NCI-H1694 (cell line): Measurements from ENCODE around the gene R3HCC1L.
"Not testable (repeated sequence)": the region's sequence is repeated elsewhere in the genome, so short reads cannot be mapped to it uniquely, and the experiment has no call there.

Experiments
- DNase-seq: peaks from one replicate; lab custom pipeline; 2025; lab: John Stamatoyannopoulos, UW

Gene R3HCC1L

DNA sequence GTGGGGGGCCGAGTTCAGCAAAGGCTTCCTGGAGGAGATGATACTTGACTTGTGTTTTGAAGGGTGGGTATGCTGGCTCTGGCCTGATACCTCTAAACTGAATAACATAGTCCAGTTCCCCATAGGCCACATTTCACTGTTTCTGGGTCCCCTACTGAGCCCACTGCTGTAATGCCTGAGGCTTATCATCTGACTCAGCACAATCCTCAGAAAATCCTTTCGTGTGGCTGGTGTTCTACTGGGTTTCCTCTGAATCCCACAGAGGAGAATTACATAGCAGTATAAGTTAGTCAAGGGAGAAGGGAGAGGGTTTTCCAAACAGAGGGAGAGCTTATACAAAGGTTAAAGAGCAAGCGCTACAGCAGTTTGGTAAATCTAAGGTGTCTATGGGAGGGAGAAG is 2.8 kb upstream of the R3HCC1L start:
- DNase-seq, result no peak

DNA sequence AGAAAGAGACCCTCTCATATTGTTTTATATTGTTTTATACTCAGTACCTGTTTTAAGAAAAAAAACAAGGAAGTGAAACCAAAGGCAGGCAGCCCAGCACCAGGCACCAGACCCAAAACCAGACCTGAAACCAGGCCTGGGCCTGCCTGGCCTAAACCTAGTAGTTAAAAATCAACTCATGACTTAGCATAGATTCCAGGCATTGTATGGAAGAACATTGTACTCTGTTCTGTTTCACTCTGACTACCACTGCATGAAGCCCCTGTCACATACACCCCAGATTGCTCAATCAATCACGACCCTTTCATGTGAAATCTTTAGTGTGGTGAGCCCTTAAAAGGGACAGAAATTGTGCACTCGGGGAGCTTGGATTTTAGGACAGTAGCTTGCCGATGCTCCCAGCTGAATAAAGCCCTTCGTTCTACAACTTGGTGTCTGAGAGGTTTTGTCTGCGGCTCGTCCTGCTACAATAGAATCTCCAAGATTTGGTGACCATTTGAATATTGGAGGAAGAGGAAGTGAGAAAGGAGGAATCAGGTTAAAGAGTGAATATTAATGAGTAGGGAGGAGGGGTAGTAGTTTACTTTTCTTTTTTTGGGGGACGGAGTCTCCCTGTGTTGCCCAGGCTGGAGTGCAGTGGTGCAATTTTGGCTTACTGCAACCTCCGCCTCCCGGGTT is 1.2 kb upstream of the R3HCC1L start:
- not testable (repeated sequence) for DNase-seq

- DNase-seq, result no peak
Measured at GRCh38 chr10:98134117-98134430, 383 bp upstream of the R3HCC1L start.

DNA sequence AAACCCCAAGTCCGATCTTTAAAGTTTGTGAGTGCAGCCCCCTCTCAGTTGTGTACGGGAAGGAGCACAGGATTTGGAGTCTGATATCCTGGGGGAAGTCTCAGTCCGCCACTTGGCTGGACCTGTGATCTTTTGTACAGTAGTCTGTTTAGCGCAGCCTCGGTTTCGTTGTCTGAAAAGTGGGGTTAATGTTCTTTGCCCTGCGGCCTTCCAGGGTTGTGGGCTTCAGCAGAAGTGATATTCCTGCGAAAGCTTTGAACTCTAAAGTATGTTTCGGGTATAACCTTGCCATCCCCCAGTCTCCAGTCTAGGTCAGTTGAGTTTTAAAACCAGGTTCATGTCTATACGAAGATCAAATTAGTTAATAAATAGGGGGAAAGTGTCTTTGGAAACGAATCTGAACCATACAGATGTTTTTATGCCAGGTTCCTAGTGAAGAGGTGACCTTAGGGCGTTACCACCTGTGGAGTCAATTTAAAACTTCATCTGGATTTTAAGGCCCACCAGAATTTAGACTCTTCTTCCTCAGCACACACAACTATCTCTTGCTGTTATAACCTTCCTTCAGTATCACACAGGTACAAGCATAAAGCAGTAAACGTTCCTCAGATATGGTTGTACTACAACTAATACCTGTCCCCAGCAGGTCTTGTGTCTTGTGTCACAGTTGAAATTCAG is 904 bp downstream of the R3HCC1L start:
- DNase-seq, result no peak

DNA sequence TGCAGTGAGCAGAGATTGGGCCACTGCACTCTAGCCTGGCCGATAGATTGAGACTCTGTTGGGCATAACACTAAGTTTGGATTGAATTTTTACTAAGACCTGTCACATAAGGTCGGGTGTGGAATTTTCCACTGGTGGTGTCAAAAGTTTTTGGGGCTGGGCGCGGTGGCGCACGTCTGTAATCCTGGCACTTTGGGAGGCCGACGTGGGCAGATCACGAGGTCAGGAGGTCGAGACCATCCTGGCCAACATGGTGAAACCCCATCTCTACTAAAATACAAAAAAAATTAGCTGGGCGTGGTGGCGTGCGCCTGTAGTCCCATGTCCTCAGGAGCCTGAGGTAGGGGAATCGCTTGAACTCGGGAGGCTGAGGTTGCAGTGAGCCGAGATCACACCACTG is 2.3 kb downstream of the R3HCC1L start:
- not testable (repeated sequence) for DNase-seq

- no peak for DNase-seq
Measured at GRCh38 chr10:98138031-98138430, 3.6 kb downstream of the R3HCC1L start.

DNA sequence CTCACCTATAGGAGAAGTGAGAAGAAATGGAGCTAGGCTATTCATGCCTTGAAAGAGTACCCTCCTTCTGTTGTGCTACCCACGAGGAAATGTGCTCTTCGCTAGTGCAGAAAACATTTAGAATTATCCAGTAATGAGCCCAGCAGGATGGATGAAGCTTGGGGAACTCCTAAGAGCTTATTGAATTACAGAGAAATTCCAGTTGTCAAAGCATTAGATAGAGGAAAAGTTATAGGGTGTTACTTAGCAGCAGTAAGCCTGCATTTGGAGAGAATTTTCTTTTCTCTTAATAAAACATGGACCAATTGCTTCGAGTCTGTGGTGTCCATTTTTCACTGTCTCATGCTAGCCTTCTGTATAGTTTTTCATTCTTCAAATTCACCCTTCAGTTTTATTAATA is 5.0 kb downstream of the R3HCC1L start:
- DNase-seq, result no peak

GRCh38 chr10:98141484-98142073 is 7.1 kb downstream of the R3HCC1L start:
- DNase-seq, result no peak

DNA sequence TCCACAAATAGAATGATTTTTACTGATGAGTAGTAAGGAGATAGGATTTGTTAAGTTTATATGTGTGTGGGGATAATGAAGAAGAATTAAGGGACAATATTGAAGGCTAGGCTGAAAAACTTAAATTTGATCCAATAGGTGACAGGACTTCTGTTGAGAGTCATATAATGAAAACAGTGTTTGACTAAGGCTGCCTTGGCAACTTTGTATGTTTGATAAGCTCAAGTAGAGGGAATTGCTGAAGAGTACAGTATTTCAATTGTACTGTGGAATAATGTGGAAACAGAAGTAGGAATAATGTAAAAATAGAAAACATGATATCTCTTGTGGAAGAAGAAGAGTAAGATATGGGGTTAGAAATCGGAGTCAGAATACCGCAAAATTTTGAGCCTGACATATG is 10.5 kb downstream of the R3HCC1L start:
- no peak for DNase-seq

GRCh38 chr10:98149858-98150257 is 15.4 kb downstream of the R3HCC1L start:
- no peak for DNase-seq

GRCh38 chr10:98150544-98150943 is 16.1 kb downstream of the R3HCC1L start:
- no peak for DNase-seq

DNA sequence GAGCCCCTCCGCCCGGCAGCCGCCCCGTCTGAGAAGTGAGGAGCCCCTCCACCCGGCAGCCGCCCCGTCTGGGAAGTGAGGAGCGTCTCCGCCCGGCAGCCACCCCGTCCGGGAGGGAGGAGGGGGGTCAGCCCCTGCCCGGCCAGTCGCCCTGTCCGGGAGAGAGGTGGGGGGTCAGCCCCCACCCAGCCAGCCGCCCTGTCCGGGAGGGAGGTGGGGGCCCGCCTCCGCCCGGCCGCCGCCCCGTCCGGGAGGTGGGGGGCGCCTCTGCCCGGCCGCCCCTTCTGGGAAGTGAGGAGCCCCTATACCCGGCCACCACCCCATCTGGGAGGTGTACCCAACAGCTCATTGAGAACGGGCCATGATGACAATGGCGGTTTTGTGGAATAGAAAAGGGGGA is 18.3 kb downstream of the R3HCC1L start:
- not testable (repeated sequence) for DNase-seq

DNA sequence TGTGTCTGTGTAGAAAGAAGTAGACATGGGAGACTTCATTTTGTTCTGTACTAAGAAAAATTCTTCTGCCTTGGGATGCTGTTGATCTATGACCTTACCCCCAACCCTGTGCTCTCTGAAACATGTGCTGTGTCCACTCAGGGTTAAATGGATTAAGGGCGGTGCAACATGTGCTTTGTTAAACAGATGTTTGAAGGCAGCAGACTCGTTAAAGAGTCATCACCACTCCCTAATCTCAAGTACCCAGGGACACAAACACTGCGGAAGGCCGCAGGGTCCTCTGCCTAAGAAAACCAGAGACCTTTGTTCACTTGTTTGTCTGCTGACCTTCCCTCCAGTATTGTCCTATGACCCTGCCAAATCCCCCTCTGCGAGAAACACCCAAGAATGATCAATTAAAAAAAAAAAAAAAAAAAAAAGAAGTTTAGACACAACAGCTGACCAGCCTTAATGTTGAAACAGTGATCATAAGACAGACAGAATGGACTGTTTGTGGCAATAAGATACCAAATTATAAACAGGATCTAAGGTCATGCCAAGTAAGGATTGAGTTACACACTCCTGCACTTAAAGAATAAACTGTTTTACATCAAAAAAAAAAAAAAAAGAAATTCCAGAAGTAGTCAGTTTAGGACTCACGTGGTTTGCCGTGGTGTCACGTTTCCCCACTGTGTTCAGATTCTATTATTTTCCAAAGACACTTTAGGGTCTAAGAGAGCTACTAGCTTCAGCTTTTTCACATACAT is 18.9 kb downstream of the R3HCC1L start:
- not testable (repeated sequence) for DNase-seq

GRCh38 chr10:98154076-98154475 is 19.6 kb downstream of the R3HCC1L start:
- DNase-seq, result no peak

DNA sequence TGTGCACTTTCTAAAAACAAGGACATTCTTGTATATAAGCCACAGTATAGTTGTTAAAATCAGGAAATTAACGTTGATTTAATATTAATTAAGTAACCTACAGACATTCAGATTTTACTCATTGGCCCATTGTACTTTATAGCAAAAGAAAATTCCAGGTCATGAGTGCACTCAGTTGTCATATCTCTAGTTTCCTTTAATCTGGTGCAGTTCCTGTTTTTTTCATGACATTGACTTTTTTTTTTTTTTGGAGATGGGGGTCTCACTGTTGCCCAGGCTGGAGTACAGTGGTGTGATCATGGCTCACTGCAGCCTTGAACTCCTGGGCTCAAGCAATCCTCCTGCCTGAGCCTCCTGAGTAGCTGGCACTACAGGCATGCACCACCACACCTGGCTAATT is 24.1 kb downstream of the R3HCC1L start:
- no peak for DNase-seq

- no peak for DNase-seq
Measured at GRCh38 chr10:98163941-98164340, 29.5 kb downstream of the R3HCC1L start.

DNA sequence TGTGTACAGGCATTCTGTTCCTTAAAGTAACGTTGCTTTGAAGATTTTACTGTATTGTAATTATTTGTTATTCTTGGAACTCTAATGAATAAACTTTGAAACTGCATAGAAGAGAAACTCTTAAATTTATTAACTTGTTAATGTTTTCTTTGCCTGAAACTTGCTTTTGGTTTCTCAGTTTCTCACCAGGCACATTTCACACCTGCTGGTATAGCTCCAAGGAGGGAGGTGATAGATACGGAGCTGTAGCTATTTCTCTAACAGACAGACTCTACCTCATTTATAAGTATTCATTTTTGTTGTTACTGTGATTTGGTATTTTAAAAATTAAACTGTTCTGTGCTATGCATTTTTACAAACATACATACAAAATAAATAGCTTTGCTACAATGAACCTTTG is 32.7 kb downstream of the R3HCC1L start:
- DNase-seq, result no peak

GRCh38 chr10:98168147-98168546 is 33.7 kb downstream of the R3HCC1L start:
- DNase-seq, result no peak

- no peak for DNase-seq
Measured at GRCh38 chr10:98168766-98169165, 34.3 kb downstream of the R3HCC1L start.

GRCh38 chr10:98169379-98169778 is 34.9 kb downstream of the R3HCC1L start:
- DNase-seq, result no peak

GRCh38 chr10:98170249-98171117 is 36.0 kb downstream of the R3HCC1L start:
- DNase-seq, result peak; percentile 13

DNA sequence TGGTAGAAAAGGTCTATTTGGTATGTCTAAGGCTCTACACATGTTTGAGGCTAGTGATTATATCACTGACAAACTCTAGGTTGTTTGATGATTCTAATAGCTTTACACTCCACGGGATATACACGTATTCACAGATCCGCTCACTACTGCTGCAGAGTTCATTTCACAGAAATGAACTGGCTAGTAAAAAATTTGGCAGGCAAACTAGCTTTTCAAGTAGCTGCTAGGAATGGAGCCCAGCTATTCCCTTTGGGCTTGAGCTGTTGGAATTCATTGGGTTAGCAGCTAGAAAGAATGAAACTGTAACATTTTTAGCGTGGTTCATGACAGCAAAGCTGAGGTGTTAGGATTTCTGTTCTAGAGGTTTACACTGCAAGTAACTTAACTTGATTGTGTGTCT is 37.6 kb downstream of the R3HCC1L start:
- DNase-seq, result no peak
